IPS-15b (cell line): ENCODE results near the gene IKBKE.

Source experiments
- H3K27me3 ChIP-seq: one replicate; pipeline ENCODE4 v1.6.1; 2013; ENCODE audit warnings: low read length; ENCODE audit not compliant: control insufficient read depth, insufficient read depth
- H3K36me3 ChIP-seq: one replicate; pipeline ENCODE4 v1.6.1; 2013; ENCODE audit warnings: low read length; ENCODE audit not compliant: control insufficient read depth, insufficient read depth
- H3K4me1 ChIP-seq: one replicate; pipeline ENCODE4 v1.6.1; 2013; ENCODE audit warnings: mild to moderate bottlenecking, low read length; ENCODE audit not compliant: control insufficient read depth, insufficient read depth
- H3K4me3 ChIP-seq: one replicate; pipeline ENCODE4 v1.5.1; 2013; ENCODE audit warnings: low read depth, low read length
- H3K9ac ChIP-seq: one replicate; pipeline ENCODE4 v1.6.1; 2013; ENCODE audit warnings: low read depth, mild to moderate bottlenecking, low read length
- H3K9me3 ChIP-seq: one replicate; pipeline ENCODE4 v1.6.1; 2013; ENCODE audit warnings: mild to moderate bottlenecking, low read length; ENCODE audit not compliant: control insufficient read depth, insufficient read depth

IKBKE gene

GRCh38 chr1:206524739-206525364 lies 54.6 kb downstream of the IKBKE start:
- no peak overlapping the region for H3K9ac ChIP-seq
- H3K4me3 ChIP-seq, result no peak overlapping the region
- no peaks in the 10 kb centered on the region for H3K36me3 ChIP-seq
- H3K9me3 ChIP-seq, result no peaks in the 10 kb centered on the region
- no peaks in the 10 kb centered on the region for H3K4me1 ChIP-seq
- H3K27me3 ChIP-seq, result no peaks in the 10 kb centered on the region

GRCh38 chr1:206526064-206526911 lies 56.0 kb downstream of the IKBKE start:
- Histone ChIP-seq H3K4me1 (no peaks in the 10 kb centered on the region), H3K27me3 (no peaks in the 10 kb centered on the region), H3K9me3 (no peaks in the 10 kb centered on the region), H3K9ac (no peak overlapping the region), H3K36me3 (no peaks in the 10 kb centered on the region), H3K4me3 (no peak overlapping the region)

- no peaks in the 10 kb centered on the region for H3K4me1 ChIP-seq
- no peaks in the 10 kb centered on the region for H3K9me3 ChIP-seq
- no peak overlapping the region for H3K9ac ChIP-seq
- no peaks in the 10 kb centered on the region for H3K27me3 ChIP-seq
- H3K4me3 ChIP-seq, result no peak overlapping the region
- H3K36me3 ChIP-seq, result no peaks in the 10 kb centered on the region
Observed at GRCh38 chr1:206529425-206529824, 59.1 kb downstream of the IKBKE start.

- Histone ChIP-seq H3K36me3 (no peaks in the 10 kb centered on the region), H3K4me1 (no peaks in the 10 kb centered on the region), H3K27me3 (no peaks in the 10 kb centered on the region), H3K9me3 (no peaks in the 10 kb centered on the region), H3K9ac (no peak overlapping the region), H3K4me3 (no peak overlapping the region)
Observed at GRCh38 chr1:206532368-206532767, 62.1 kb downstream of the IKBKE start.

GRCh38 chr1:206534552-206534951 lies 64.3 kb downstream of the IKBKE start:
- Histone ChIP-seq H3K9ac (no peak overlapping the region), H3K27me3 (no peaks in the 10 kb centered on the region), H3K9me3 (no peaks in the 10 kb centered on the region), H3K36me3 (no peaks in the 10 kb centered on the region), H3K4me3 (no peak overlapping the region), H3K4me1 (no peaks in the 10 kb centered on the region)

GRCh38 chr1:206535853-206536188 lies 65.5 kb downstream of the IKBKE start:
- H3K27me3 ChIP-seq, result no peaks in the 10 kb centered on the region
- no peaks in the 10 kb centered on the region for H3K4me1 ChIP-seq
- H3K9ac ChIP-seq, result no peak overlapping the region
- no peaks in the 10 kb centered on the region for H3K9me3 ChIP-seq
- no peaks in the 10 kb centered on the region for H3K36me3 ChIP-seq
- H3K4me3 ChIP-seq, result no peak overlapping the region

GRCh38 chr1:206537141-206537540 lies 66.9 kb downstream of the IKBKE start:
- Histone ChIP-seq H3K27me3 (no peaks in the 10 kb centered on the region), H3K9me3 (no peaks in the 10 kb centered on the region), H3K4me1 (no peaks in the 10 kb centered on the region), H3K9ac (no peak overlapping the region), H3K4me3 (no peak overlapping the region), H3K36me3 (no peaks in the 10 kb centered on the region)

- Histone ChIP-seq H3K9me3 (no peaks in the 10 kb centered on the region), H3K4me3 (no peak overlapping the region), H3K36me3 (no peaks in the 10 kb centered on the region)
Observed at GRCh38 chr1:206538086-206538770, 68.0 kb downstream of the IKBKE start.

GRCh38 chr1:206538901-206539640 lies 68.8 kb downstream of the IKBKE start:
- Histone ChIP-seq H3K36me3 (no peaks in the 10 kb centered on the region), H3K27me3 (peaks cover under 1% of the 10 kb centered on the region), H3K9ac (no peak overlapping the region), H3K4me1 (no peaks in the 10 kb centered on the region), H3K4me3 (no peak overlapping the region), H3K9me3 (no peaks in the 10 kb centered on the region)

More at GRCh38 chr1:206538086-206538770, 68.0 kb downstream of the IKBKE start:
- Histone ChIP-seq H3K4me1 (no peaks in the 10 kb centered on the region), H3K9ac (no peak overlapping the region), H3K27me3 (no peaks in the 10 kb centered on the region)

GRCh38 chr1:206540044-206540780 lies 69.9 kb downstream of the IKBKE start:
- Histone ChIP-seq H3K9ac (no peak overlapping the region), H3K36me3 (no peaks in the 10 kb centered on the region), H3K27me3 (peaks cover 4% of the 10 kb centered on the region), H3K4me3 (no peak overlapping the region), H3K4me1 (peaks cover 3% of the 10 kb centered on the region), H3K9me3 (no peaks in the 10 kb centered on the region)

- Histone ChIP-seq H3K36me3 (no peaks in the 10 kb centered on the region), H3K9me3 (no peaks in the 10 kb centered on the region), H3K9ac (no peak overlapping the region), H3K4me1 (peaks cover 3% of the 10 kb centered on the region), H3K27me3 (peaks cover 4% of the 10 kb centered on the region), H3K4me3 (no peak overlapping the region)
Observed at GRCh38 chr1:206541236-206541833, 71.1 kb downstream of the IKBKE start.
